GM19239 (cell line): ENCODE results near the gene ACACA.
A peak's percentile ranks its signal among the peaks of the same experiment; 100 is the strongest.

Experiments
- DNase-seq: peaks from one replicate; pipeline ENCODE4 v3.0.0; 2011; ENCODE audit warnings: low spot score; ENCODE audit not compliant: insufficient read length
- FAIRE-seq: peaks from 2 replicates; lab custom pipeline; 2011; peaks lifted over from hg19 to GRCh38; lab: Jason Lieb, UNC

Gene ACACA

DNA sequence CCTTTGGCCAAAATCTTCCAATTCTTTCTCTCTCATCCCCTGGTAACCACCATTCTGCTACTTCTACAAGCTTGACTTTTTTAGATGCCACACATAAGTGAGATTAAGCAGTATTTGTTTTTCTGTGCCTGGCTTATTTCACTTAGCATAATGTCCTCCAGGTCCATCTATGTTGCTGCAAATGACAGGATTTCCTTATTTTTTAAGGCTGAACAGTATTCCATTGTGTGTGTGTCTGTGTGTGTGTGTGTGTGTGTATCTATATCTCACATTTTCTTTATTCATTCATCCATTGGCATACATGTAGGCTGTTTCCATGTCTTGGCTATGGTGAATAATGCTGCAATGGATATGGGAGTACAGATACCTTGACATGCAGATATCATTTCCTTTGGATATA is 6.1 kb downstream of the ACACA start:
- DNase-seq (no peak), FAIRE-seq (no peak)

DNA sequence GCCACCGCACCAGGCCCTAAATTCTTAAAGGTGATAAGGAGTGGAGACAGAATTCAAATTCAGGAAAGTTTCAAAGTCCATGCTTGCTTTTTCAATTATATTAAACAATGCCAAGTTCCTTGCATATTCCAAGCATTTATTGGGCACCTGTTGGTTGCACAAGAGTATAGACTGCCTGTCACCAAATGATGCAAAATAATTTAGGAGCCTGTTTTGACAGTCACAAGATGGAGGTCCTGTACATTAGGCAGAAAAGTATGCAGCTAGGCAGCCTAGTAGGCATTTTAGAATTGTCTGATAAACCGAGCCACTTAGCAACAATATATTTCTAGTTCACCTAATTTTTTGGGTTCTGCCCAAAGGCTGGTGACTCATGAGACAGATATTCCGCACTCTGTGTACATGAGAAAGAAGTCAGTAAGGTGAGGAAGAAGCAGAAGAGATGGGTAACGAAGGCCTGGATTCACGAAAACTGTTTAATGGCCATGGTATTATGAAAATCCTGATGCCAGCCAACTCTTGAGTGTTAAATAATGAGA is 7.3 kb downstream of the ACACA start:
- no peak for DNase-seq
- FAIRE-seq: no peak

- FAIRE-seq: no peak
- DNase-seq: no peak
Measured at GRCh38 chr17:37393352-37393751, 13.3 kb downstream of the ACACA start.

- no peak for FAIRE-seq
- DNase-seq: no peak
Measured at GRCh38 chr17:37392024-37392590, 14.5 kb downstream of the ACACA start.

DNA sequence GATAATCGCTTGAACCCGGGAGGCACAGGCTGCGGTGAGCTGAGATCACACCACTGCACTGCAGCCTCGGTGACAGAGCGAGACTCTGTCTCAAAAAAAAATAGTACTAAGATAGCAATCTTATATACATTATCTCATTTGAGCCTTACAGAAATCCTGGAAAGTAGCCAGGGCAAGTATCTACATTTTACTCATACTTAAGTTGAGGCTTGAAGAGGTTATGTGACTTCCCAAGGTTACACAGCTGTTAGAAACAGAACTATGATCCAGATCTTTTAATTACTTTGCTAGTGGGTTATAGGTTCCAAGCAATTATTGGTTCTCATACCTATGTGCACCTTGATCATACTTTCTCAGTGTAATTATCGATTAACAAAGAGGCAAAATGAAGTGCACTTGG is 15.5 kb downstream of the ACACA start:
- FAIRE-seq (no peak), DNase-seq (no peak)

- FAIRE-seq (no peak), DNase-seq (no peak)
Measured at GRCh38 chr17:37389160-37389559, 17.5 kb downstream of the ACACA start.

DNA sequence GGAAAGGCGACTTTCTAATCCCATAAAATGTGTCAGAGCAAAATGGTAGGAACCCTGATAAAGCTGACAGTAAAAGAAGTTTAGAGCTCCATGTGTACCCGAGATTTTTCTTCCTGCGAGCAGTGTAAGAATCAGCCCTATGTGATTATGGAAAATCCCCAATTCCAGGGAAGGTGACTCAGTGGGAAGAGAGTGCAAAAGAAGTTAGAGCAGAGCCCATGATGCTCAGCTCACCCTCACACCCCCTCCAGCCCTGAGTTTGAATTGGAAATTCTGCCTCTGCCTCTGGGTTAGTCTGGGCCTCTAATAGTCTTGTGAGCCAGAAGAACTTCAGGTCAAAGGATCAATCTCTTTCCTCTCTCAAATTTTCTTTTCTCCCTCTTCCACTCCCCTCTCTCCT is 18.4 kb downstream of the ACACA start:
- FAIRE-seq (no peak), DNase-seq (no peak)

DNA sequence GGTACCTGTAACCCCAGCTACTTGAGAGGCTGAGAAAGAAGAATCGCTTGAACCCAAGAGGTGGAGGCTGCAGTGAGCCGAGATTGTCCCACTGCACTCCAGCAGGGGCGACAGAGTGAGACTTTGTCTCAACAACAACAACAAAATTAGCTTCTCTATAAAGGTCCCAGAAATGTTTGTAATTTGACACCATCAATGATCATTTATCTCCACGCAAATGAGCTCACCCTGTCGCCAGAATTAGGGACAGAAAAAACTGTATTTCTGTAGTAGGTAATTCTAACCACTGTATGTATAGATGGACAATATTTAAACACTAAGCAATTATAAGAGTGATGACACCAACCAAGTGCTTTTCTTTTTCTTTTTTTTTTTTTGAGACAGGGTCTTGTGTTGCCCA is 20.2 kb downstream of the ACACA start:
- FAIRE-seq (no peak), DNase-seq (no peak)

DNA sequence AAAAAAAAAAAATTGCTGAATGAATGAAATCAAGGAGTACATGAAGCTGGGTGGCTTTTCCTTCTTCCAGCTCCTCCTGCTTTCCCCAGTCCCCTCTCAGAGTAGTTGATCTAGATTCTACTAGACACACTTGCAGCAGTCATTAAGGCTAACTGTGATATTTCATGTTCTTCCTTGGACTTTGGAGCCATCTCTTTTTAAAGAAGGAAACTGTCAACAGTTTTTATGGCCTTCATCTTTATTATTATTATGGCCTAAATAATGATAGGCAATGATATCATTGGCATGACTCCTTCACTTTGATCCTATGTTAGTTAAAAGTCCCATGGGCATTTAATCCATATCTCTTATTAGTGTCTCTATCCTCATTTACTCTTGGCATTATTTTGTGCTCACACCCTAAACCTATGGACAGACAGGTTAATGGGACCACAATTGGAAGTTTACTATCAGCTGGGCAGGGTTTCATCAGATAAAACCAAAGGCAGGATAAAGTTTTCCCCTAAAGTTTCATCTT is 21.1 kb downstream of the ACACA start:
- DNase-seq (no peak), FAIRE-seq (no peak)

DNA sequence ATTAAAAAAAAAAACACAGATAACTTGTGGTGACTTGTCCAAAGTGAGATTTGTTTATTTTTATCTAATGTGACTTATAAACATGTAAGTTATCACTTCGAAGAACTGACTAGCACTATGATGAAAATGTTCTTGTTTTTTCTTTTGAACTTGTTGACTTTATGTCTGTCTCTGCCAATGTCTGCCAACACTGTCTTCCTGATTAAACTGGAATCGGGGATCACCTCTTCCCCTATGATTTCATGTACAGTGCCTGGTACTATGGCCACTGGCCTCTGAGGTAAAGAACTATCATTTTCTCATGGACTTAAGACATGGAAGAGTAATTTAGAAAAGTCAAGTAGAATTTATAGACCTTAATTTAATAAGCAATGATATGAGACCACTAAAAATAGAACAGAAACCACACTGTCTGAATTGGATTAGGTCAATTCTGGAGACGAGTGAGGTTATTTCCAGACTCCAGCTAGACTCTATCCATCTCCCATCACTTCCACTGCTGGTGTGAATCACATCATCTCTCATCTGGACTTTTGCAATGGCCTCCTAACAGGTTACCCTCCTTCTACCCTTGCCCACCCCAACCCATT is 22.0 kb downstream of the ACACA start:
- FAIRE-seq: no peak

GRCh38 chr17:37382056-37382455 is 24.6 kb downstream of the ACACA start:
- DNase-seq: no peak
- FAIRE-seq: no peak

More for the DNA sequence above, 22.0 kb downstream of the ACACA start:
- no peak for DNase-seq

GRCh38 chr17:37375706-37376105 is 30.9 kb downstream of the ACACA start, which contains the start of gene C17orf78:
C17orf78 (plus strand) TSS chr17:37375985; CDS start chr17:37376093, 108 bp downstream.
- DNase-seq: no peak
- no peak for FAIRE-seq

GRCh38 chr17:37373530-37374159 is 33.0 kb downstream of the ACACA start:
- DNase-seq (peak; percentile 65), FAIRE-seq (no peak)

DNA sequence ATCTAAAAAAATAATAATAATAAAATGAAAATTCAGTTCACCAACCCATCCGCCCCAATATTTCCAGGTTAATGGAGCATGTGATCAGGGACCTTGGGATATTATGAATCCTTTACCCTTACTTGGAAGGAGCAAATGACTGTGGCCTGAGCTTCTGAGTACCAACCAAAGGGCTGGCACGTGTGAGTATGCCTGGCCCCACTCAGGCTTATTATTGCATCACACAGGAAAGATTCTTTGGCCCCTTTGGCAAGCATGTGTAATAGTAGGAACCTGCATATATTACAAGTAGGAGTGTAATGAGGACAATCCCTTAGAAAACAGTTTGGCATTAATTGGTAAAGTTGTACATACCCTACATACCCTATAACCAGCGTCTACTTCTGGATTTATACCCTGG is 38.1 kb downstream of the ACACA start:
- DNase-seq (no peak), FAIRE-seq (no peak)

DNA sequence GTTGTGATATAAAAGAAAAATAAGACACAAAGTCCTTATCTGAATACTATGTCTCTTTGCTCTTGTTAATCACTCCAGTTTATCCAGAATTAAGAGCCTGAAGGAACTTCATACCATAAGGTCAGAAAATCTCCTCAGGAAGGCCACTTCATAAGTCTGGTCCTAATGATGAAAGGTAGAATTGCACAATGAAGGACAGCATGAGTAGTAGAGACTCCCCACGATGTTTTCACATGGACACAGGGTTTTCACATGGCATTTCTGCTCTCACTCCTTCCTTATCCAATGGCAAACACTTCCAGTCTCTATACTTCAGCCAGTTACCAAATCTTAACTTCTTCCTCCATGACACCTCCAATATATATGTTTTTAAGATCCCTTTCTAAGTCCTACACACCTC is 41.0 kb downstream of the ACACA start:
- DNase-seq (no peak), FAIRE-seq (no peak)

GRCh38 chr17:37361543-37361942 is 45.1 kb downstream of the ACACA start:
- no peak for FAIRE-seq
- no peak for DNase-seq

GRCh38 chr17:37360632-37361031 is 46.0 kb downstream of the ACACA start:
- FAIRE-seq: no peak
- no peak for DNase-seq

DNA sequence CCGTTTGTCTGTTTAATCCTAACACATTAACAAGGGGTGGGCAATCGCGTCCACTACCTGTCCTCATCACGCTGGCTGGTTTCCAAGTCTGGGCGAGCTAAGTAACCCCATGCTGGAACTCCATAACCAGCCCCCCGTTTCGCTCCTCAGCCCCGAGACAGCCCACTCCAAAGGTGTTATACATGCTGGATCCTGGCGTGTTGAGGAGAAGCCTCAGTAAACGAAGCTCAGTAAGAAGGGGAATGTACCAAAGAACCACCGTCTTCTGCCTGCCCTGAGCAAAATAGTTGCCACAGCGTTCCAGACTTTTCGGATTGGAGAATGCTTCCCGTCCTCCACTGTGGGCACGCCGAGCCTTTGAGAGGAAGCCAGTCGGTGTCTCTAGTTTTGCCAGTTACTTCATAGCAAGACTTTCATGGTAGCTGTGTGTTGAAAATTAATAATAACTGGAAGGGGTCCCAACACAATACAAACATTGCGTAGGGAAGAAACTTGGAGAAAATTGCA is 46.9 kb downstream of the ACACA start:
- DNase-seq (no peak), FAIRE-seq (no peak)

- FAIRE-seq: no peak
- peak; percentile 96 for DNase-seq
Measured at GRCh38 chr17:37358830-37359681, 47.6 kb downstream of the ACACA start.

DNA sequence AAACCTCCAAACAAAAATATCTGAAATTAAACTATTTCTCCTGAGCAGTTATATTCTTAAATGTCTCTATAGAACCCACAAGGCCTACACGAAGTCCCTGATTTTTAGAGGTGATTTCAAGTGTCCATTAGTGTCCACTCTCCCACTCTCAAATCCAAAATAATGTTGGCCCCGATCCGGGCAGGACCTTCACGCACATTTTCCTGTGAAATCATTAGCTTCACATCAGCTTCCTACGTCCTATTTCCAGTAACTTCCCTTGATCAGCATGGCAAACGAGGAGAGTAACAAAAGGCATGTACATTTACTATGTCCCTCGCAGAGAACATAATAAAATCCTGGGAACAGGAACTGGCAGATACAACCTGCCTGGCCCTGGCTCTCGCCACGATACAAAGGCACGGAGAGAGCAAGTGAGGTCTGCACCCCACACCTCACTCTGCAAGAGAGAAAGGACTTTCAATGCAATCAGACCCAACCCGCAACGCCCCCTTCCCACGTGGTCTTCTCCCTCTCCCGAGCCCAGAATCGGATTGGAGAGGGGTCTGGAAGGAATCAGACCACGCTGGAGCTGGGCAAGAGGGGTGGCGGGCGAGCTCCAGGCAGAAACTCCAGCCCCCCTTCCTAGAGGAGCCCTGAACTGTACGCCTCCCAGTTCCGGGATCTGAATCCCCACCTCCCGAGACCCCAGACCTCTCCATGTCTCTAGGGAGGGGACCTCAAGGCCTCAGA is 48.4 kb downstream of the ACACA start:
- DNase-seq (peak; percentile 46), FAIRE-seq (no peak)
